KBM-7 (cell line): ENCODE measurements around the gene PNPLA7.
"Not testable (repeated sequence)": the region's sequence is repeated elsewhere in the genome, so short reads cannot be mapped to it uniquely, and the experiment has no call there.

ENCODE experiments used
- DNase-seq: peaks from one replicate; pipeline ENCODE4 v3.0.0-alpha.2; 2015
- in situ Hi-C: fragments of 300-500 bp; cut with MboI; formaldehyde crosslinking; loops from 2 replicates; pipeline ENCODE4 v1.14.3; 2020; ENCODE audit warnings: low sequenced_read_pairs, low pct_unique_long_range_greater_than_20kb, mixed read lengths

Gene PNPLA7

GRCh38 chr9:137416563-137417151, 133.5 kb downstream of the PNPLA7 start:
- in situ Hi-C loops, result no loop called here
- DNase-seq, result no peak

DNA sequence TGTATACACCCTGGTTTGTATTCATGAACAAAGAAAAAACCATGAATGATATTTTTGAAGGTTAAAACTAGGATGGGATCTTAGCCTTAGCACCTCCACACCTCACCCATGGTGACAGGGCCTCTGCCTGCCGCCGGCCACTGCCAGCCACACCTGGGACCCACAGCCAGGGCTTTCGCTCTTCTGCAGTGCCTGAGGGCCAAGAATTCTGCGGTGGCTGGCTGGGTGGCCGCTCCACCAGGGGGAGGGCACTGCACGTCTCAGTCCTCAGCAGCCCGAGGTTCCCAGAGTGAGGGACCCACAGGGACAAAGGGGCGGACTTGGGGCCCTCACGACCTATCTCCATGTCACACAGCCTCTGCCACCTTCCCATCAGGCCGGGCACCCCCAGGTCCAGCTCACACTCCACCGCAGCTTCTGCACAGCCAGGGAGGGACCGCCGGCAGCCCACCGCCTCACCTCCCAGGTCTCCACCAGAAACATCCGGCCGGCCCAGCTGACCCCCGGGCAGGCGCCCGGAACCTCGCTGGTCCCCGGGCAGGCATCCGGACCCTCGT, 134.1 kb downstream of the PNPLA7 start:
- DNase-seq, result no peak
- in situ Hi-C loops, result no loop called here

DNA sequence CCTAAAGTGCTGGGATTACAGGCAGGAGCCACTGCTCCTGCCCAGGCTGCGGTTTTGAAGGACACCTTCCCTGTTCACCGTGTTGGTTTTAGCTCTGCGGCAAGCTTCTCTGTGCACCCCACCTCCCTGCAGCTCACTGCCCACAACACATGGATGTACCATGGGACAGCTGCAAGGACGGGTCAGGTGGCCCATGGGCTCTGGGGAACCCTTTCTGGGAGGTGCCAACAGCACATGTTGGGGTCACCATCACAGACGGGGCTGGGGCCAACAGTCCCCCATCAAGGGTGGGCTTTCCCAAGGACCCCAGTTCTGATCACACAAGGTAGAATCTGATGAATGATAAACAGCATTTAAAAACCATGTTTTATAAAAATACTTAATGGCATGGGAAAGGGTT, 134.8 kb downstream of the PNPLA7 start:
- no peak for DNase-seq
- in situ Hi-C loops, result no loop called here

DNA sequence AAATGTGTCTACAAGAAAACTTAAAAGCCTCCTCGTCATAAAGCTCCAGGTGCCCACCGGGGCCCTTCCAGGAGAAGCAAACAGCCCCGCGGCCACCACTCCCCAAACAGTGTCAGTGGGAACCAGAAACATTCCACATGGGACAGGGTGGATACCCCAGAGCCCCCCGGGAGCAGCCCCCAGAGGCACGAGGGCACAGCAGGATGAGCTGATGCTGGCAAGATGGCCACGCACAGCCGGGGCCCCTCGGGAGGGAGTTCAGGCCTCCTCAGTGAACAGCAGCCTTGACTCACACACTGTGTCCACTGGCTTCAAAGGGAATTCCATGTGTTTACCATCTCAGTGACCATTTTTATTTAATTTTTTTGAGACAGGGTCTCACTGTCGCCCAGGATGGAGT, 137.8 kb downstream of the PNPLA7 start:
- DNase-seq, result no peak
- in situ Hi-C loops, result no loop called here

- DNase-seq, result peak; percentile 70
- in situ Hi-C loops, result no loop called here
These were observed 138.4 kb downstream of the PNPLA7 start for GRCh38 chr9:137411645-137412380.

DNA sequence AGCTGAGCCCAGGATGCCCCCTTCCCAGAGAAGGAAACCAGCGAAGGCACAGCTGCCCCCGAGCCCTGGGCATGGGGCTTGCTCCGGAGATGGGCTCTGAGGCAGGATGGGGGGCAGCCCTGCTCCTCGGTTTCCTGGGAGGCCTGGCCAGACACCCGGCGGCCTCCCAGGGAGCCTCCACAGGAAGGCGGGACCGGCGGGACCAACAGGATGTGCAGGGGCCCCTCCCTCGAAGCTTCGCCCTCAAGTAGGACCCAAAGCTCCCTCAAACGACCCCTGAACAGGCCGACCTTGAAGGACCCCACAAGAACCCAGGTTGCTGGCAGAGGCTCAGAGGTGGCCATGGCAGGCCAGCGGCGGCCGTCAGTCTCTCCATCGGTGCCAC, 138.9 kb downstream of the PNPLA7 start:
- DNase-seq, result no peak
- in situ Hi-C loops, result no loop called here

GRCh38 chr9:137410891-137411249, 139.3 kb downstream of the PNPLA7 start:
- in situ Hi-C loops, result no loop called here
- no peak for DNase-seq

GRCh38 chr9:137410236-137410890, 139.8 kb downstream of the PNPLA7 start:
- DNase-seq, in situ Hi-C loops: not testable (repeated sequence)
